HG03135 (cell line): ENCODE measurements around the gene RARB.

Experiments used
- ATAC-seq: cut with Tn5 transposase; IDR thresholded peaks from one replicate; pipeline ENCODE4 v1.9.1; 2021; ENCODE audit warnings: mild to moderate bottlenecking, moderate library complexity; ENCODE audit not compliant: unreplicated experiment

RARB gene

GRCh38 chr3:25542492-25543039, 114.5 kb downstream of the RARB start:
- ATAC-seq, result no peak

- no peak for ATAC-seq
Measured at GRCh38 chr3:25547103-25547502, 119.0 kb downstream of the RARB start.

GRCh38 chr3:25547943-25548674, 120.0 kb downstream of the RARB start:
- ATAC-seq, result no peak

- no peak for ATAC-seq
Measured at GRCh38 chr3:25548836-25549235, 120.8 kb downstream of the RARB start.

DNA sequence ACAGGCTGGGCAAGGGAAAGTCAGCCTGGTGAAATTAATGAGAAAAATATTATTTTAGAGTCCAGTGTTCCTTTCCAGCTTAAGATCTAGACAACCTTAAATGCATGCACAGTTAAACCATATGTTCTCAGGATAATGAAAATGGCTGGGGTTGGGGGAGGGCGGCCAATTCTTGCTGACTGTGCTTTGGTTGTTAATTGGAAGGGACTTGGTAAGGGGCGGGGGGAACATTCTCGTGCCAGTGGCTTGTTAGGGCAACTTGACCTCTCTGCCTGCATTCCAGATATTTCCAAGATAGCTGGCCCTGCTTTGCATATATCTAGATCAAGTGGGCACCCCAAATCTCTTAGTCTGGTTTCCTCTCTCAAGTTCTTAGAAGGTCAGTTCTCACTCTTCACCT, 124.2 kb downstream of the RARB start:
- ATAC-seq, result no peak

- ATAC-seq, result no peak
Measured at GRCh38 chr3:25554376-25554775, 126.3 kb downstream of the RARB start.

DNA sequence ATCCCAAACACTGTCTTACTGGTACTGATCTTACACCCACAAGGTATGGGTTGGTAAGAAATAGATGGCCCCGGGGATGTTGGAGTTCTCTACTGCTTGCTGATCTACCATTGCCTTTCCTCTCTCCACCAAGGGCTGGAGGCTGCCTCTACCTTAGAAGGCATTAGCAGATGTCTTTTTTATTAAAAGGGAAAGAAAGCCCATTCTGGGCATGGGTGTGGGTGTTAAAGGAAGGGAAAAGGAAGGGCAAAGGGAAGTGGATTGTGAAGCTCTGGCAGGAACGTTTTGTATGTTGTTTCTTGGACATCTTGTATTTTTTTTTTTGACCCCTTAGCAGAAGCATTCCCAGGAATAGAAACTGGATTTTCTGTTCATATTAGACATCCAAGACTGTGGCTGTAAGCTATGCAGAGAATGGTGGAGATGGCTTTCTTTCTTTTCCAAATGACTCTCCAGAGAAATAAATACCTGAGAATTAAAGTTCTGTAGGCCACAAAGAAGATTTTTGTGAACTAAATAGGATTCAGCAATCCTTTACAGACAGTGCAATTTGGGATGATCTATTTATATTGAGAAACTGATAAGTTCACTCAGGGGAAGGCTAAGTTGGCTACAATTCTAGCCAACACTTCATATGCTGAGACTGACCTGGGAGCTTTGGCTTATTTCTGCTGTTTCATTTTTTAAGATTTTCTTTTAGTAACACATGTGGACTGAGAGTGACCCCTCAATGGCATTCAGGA, 127.8 kb downstream of the RARB start:
- no peak for ATAC-seq

- ATAC-seq, result no peak
Measured at GRCh38 chr3:25556447-25556846, 128.4 kb downstream of the RARB start.

DNA sequence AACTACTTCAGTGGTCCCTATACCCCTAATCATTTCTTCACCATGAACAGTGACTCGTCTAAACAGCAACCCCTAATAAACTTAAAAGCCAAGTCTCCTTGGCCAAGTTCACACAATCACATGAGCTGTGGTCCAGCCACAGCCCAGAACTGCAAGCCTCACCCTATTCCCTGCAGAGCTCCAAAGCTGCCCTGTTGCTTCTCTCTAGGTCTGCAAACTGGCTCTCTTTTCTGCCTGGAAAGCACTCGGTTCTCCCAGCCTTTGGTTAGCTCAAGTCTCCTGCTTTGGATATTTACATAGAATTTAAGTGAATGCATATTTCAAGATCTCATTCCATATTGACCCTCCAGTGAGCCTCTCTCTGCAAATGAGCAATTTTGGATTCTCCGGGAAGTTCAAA, 129.6 kb downstream of the RARB start:
- no peak for ATAC-seq

GRCh38 chr3:25558121-25558520, 130.1 kb downstream of the RARB start:
- no peak for ATAC-seq

DNA sequence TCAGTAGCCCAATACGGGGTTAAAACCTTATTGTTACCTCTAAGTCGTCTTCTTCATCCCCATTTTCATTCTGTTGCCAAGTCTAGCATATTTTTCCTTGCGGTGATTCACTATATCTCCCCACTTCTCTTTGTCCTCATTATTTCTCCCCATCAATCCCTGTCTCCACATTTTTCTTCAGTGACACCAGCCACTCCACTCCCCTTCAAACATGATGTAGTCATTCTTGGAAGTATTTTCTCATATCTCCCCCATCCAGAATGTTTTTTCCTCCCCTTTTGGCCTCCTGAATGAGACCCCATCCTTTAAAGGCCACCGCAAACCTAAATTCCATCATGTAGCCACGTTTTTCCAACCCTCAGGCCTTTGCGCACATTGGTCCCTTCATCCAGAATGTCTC, 130.7 kb downstream of the RARB start:
- ATAC-seq, result no peak

GRCh38 chr3:25563601-25564000, 135.5 kb downstream of the RARB start:
- ATAC-seq, result no peak

- ATAC-seq, result no peak
Measured at GRCh38 chr3:25564075-25564474, 136.0 kb downstream of the RARB start.

- ATAC-seq, result no peak
Measured at GRCh38 chr3:25565807-25566206, 137.7 kb downstream of the RARB start.

DNA sequence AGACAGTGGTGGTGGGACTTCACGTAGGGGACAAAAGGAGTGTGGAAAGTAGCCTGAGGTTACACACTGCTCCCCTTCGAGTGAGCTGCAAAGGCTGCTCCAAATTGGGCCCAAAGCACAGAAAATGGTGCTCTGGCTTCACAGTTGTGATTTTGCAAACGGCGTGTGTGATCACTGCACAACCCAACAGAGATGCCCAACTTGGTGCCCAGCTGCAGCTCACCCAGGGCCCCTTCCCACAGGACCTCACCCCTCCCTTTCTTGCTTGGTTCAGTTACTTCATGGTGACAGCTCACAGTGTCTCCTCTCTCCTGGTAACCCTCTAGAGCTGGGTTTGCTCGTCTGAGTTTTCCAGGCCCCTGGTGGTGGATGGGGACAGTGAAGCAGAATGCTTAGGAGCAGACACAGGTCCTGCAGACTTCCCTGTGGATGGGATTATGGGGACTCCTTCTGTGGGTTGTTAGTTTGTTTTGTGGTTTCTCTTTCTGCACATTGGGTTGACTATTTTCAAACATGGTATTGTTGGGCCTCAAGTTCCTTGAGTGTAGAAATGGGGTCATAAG, 138.4 kb downstream of the RARB start:
- no peak for ATAC-seq

- ATAC-seq, result no peak
Measured at GRCh38 chr3:25567388-25567787, 139.3 kb downstream of the RARB start.

- no peak for ATAC-seq
Measured at GRCh38 chr3:25567806-25568524, 139.9 kb downstream of the RARB start.

DNA sequence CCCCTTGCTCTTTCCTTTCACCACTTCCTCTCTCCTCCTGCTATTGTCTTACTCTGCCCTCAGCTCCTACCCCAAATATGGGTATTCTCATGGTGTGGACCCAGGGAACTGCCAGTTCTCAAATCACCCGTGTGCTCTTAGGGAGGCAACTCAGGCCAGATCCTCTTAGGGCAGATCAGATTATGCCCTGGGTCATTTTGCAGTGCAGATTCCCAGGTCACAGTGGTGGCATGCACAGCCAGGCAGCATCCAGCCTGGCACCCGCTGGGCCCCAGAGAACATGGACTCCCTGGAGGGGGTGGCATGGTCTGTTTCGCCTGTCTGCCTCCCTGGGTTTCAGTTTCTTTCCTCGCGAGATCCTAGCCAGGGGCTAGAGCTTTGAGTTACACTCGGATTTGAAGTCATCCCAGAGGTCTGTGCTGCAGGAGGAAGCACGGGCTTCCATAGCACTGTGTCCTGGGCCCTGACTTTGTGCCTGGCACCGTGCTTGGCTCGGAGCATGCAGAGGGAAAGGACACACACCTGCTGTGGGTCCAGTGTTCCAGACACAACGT, 140.5 kb downstream of the RARB start:
- no peak for ATAC-seq

GRCh38 chr3:25571285-25571684, 143.2 kb downstream of the RARB start:
- ATAC-seq, result no peak

DNA sequence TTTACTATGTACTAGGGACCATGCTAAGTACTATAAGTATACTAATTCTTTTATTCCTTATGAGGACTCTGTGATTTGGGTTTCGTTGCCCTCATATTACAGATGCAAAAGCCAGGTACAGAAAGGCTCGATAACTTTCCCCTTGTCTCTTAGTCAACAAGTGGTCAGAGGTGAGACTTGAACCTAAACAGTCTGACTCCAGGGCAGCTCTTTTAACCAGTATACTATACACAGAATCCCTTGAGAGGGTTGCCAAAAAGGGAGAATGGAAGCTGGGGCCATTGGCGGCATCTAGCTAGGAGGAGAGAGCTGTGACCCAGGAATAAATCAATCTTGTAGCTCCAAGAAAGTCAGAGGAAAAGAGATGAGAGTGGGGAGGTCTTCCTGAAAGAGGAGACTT, 144.3 kb downstream of the RARB start:
- no peak for ATAC-seq

DNA sequence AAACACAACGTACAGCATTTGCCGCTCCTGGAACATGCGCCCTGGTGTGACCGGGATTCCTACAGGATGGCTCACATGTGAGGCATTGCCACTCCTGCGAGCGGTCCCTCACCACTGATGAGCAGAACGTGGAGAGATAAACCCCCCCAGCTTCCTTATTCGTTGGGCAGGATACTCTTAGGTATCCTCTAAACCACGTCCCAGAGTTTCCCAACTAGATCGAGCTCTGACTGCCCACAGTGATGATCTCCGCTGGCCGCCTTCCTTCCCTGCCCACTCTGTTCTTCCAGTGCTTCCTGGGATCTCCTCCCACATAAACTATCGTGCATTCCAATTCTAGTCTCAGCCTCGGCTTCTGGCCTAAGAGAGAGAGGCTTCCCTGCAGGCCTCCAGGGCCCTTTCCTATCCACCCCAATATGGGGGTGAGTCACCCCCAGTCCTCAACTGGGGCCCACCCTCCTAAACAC, 144.9 kb downstream of the RARB start:
- no peak for ATAC-seq
